K562 (cell line): ENCODE measurements around the gene HPCAL1. TPM values are rescaled to one million over a fixed set of nuclear protein-coding genes. Genes with fewer than 3 reads are reported as not detected.

Experiments used
- CTBP1 ChIP-seq: fragments of 450-650 bp; IDR thresholded peaks from 2 replicates; pipeline ENCODE4 v1.6.1; 2016; ENCODE audit warnings: borderline replicate concordance
- ETV1 ChIP-seq: fragments of 450-650 bp; conservative IDR thresholded peaks from 2 replicates; pipeline ENCODE4 v1.6.1; 2016; ENCODE audit warnings: missing genetic modification characterization, control low read depth, low read depth, missing compliant biosample characterization
- FOSL1 ChIP-seq: fragments of 200-800 bp; sonication (Bioruptor generic); conservative IDR thresholded peaks from 2 replicates; pipeline ENCODE4 v1.6.1; 2016; ENCODE audit warnings: missing genetic modification characterization, missing compliant biosample characterization
- MCM2 ChIP-seq: fragments of 450-650 bp; IDR thresholded peaks from 2 replicates; pipeline ENCODE4 v1.6.1; 2017; ENCODE audit warnings: low read depth, mild to moderate bottlenecking
- NFXL1 ChIP-seq: fragments of 450-650 bp; formaldehyde crosslinking; IDR thresholded peaks from 2 replicates; pipeline ENCODE4 v1.4.0; 2021; ENCODE audit warnings: mild to moderate bottlenecking
- SIRT6 ChIP-seq: IDR thresholded peaks from one replicate; pipeline ENCODE4 v1.6.1; 2012; ENCODE audit warnings: low read depth, mild to moderate bottlenecking, control low read depth, inconsistent platforms, low read length, moderate library complexity
- SMAD1 ChIP-seq: fragments of 150-350 bp; IDR thresholded peaks from 2 replicates; pipeline ENCODE4 v1.6.1; 2014; ENCODE audit warnings: low read length, low read depth; ENCODE audit not compliant: partially characterized antibody
- SNIP1 ChIP-seq: fragments of 450-650 bp; IDR thresholded peaks from 2 replicates; pipeline ENCODE4 v1.7.1; 2017; ENCODE audit warnings: low read depth, mild to moderate bottlenecking
- SRF ChIP-seq, 2 experiments: fragments of 250-450, 450-650 bp in 1 of 2; sonication (Bioruptor Pico) in 1 of 2; sonication (generic) in 1 of 2; formaldehyde crosslinking; IDR thresholded peaks; 2 replicates each; pipeline versions ENCODE4 v1.5.0 to v1.5.1; 2020 to 2022; ENCODE audit warnings: mild to moderate bottlenecking in 1 of 2, missing genetic modification reagents in 1 of 2
- ZBTB11 ChIP-seq, 3 experiments: fragments of 200-800 bp in 1 of 3; fragments of 250-450 bp in 1 of 3; fragments of 450-650 bp in 1 of 3; sonication (Bioruptor Pico) in 1 of 3; sonication (Bioruptor generic) in 1 of 3; formaldehyde crosslinking in 1 of 3; IDR thresholded peaks; 2 replicates each; pipeline versions ENCODE4 v1.6.1 to v1.8.0; 2016 to 2022; ENCODE audit warnings: mild to moderate bottlenecking in 2 of 3, missing genetic modification characterization in 2 of 3, missing compliant biosample characterization in 1 of 3, moderate library complexity in 1 of 3
- ZNF140 ChIP-seq: fragments of 250-450 bp; sonication (Bioruptor Pico); IDR thresholded peaks from 2 replicates; pipeline ENCODE4 v1.8.0; 2021; ENCODE audit warnings: moderate library complexity, mild to moderate bottlenecking, inconsistent platforms
- ZNF165 ChIP-seq: fragments of 250-450 bp; sonication (Bioruptor Pico); IDR thresholded peaks from 2 replicates; pipeline ENCODE4 v1.4.0; 2020; ENCODE audit warnings: borderline replicate concordance
- ZNF282 ChIP-seq: sonication (generic); formaldehyde crosslinking; IDR thresholded peaks from 2 replicates; pipeline ENCODE4 v1.8.1; 2023; ENCODE audit warnings: missing genetic modification reagents
- polyA plus RNA-seq, 8 experiments: library from polyadenylated mRNA; depleted of rRNA in 4 of 8; stranded (reverse) in 5 of 8; unstranded in 3 of 8; fragments of >200 nt; fragmentation: Nextera tagmentation in 2 of 8; fragmentation: Illumina TruSeq in 1 of 8; extraction: Ambion mirVana in 2 of 8; extraction: Trizol in 1 of 8; gene quantifications; 2 replicates each; pipeline versions ENCODE4 v1.2.1 to v1.2.3, GENCODE V29; 2011 to 2014; ENCODE audit warnings: inconsistent platforms in 1 of 8, missing spikeins in 1 of 8
- total RNA-seq, 7 experiments: library from RNA; depleted of rRNA in 6 of 7; stranded (reverse); fragments of >200 nt in 6 of 7; fragmentation: Illumina TruSeq in 2 of 7; extraction: Trizol in 2 of 7; gene quantifications; 2 replicates each; pipeline versions ENCODE4 v1.2.1 to v1.2.3, GENCODE V29; 2011 to 2021; ENCODE audit warnings: low replicate concordance in 1 of 7
- TF ChIP-seq, protein P1 (sequence below): sonication (generic); formaldehyde crosslinking; IDR thresholded peaks from 2 replicates; pipeline ENCODE4 v1.4.0; 2020; ENCODE audit warnings: mild to moderate bottlenecking, missing genetic modification reagents
- TF ChIP-seq, protein P2 (sequence below): fragments of 450-650 bp; formaldehyde crosslinking; IDR thresholded peaks from 2 replicates; pipeline ENCODE4 v1.4.0; 2020; ENCODE audit warnings: mild to moderate bottlenecking, mixed read lengths
- TF ChIP-seq, protein P3 (sequence below): fragments of 200-800 bp; sonication (Bioruptor generic); IDR thresholded peaks from 2 replicates; pipeline ENCODE4 v1.6.1; 2017; ENCODE audit warnings: missing genetic modification characterization, missing compliant biosample characterization
- TF ChIP-seq, protein P4 (sequence below): sonication (generic); formaldehyde crosslinking; IDR thresholded peaks from 2 replicates; pipeline ENCODE4 v1.8.0; 2022; ENCODE audit warnings: mild to moderate bottlenecking, missing genetic modification reagents

The HPCAL1 gene
- total and polyA plus RNA-seq, 9 of the 15 experiments (the other 6 are each of a cell fraction or from before 2014, with no cell fraction given), result 2.7 to 65.5 (median 23.9) TPM

- TF ChIP-seq, protein P1, sequence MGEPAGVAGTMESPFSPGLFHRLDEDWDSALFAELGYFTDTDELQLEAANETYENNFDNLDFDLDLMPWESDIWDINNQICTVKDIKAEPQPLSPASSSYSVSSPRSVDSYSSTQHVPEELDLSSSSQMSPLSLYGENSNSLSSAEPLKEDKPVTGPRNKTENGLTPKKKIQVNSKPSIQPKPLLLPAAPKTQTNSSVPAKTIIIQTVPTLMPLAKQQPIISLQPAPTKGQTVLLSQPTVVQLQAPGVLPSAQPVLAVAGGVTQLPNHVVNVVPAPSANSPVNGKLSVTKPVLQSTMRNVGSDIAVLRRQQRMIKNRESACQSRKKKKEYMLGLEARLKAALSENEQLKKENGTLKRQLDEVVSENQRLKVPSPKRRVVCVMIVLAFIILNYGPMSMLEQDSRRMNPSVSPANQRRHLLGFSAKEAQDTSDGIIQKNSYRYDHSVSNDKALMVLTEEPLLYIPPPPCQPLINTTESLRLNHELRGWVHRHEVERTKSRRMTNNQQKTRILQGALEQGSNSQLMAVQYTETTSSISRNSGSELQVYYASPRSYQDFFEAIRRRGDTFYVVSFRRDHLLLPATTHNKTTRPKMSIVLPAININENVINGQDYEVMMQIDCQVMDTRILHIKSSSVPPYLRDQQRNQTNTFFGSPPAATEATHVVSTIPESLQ, result no peak
- TF ChIP-seq MCM2, result no peak
- no peak for TF ChIP-seq ZNF165
- peak in 1 of 2 experiments; percentile 84; a peak in 2 of 4 replicates for TF ChIP-seq SRF (CRISPR knock-in tag; IDR thresholded peaks at IDR 0.05)
- no peak for TF ChIP-seq SIRT6
- TF ChIP-seq ZNF282 (CRISPR knock-in tag), result no peak
- TF ChIP-seq SNIP1, result no peak
- peak; percentile 25 for TF ChIP-seq SMAD1
- TF ChIP-seq ZBTB11 (CRISPR knock-in tag; IDR thresholded peaks at IDR 0.05), result peak in 1 of 3 experiments; percentile 59; a peak in 1 of 6 replicates
- no peak for TF ChIP-seq ZNF140
- TF ChIP-seq FOSL1, result 0 out of 2 replicates have a peak, but pooled peaks have one; percentile 10
- TF ChIP-seq NFXL1 (CRISPR knock-in tag), result no peak
- TF ChIP-seq, protein P2, sequence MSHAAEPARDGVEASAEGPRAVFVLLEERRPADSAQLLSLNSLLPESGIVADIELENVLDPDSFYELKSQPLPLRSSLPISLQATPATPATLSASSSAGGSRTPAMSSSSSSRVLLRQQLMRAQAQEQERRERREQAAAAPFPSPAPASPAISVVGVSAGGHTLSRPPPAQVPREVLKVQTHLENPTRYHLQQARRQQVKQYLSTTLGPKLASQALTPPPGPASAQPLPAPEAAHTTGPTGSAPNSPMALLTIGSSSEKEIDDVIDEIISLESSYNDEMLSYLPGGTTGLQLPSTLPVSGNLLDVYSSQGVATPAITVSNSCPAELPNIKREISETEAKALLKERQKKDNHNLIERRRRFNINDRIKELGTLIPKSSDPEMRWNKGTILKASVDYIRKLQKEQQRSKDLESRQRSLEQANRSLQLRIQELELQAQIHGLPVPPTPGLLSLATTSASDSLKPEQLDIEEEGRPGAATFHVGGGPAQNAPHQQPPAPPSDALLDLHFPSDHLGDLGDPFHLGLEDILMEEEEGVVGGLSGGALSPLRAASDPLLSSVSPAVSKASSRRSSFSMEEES (CRISPR knock-in tag), result no peak
- TF ChIP-seq, protein P3, sequence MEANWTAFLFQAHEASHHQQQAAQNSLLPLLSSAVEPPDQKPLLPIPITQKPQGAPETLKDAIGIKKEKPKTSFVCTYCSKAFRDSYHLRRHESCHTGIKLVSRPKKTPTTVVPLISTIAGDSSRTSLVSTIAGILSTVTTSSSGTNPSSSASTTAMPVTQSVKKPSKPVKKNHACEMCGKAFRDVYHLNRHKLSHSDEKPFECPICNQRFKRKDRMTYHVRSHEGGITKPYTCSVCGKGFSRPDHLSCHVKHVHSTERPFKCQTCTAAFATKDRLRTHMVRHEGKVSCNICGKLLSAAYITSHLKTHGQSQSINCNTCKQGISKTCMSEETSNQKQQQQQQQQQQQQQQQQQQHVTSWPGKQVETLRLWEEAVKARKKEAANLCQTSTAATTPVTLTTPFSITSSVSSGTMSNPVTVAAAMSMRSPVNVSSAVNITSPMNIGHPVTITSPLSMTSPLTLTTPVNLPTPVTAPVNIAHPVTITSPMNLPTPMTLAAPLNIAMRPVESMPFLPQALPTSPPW (CRISPR knock-in tag), result peak; percentile 40; the same call in 1 of the 2 replicates
- peak; percentile 85 for TF ChIP-seq ETV1 (tag)
- TF ChIP-seq, protein P4, sequence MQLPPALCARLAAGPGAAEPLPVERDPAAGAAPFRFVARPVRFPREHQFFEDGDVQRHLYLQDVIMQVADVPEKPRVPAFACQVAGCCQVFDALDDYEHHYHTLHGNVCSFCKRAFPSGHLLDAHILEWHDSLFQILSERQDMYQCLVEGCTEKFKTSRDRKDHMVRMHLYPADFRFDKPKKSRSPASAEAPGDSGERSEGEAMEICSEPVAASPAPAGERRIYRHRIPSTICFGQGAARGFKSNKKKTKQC (CRISPR knock-in tag), result no peak
- peak; percentile 88 for TF ChIP-seq CTBP1
Observed at GRCh38 chr2:10307561-10308156, 5.0 kb downstream of the HPCAL1 start (continued).
